ENCODE results near the gene GLTP.
A peak's percentile ranks its signal among the peaks of the same experiment; 100 is the strongest.
"Not testable (repeated sequence)": the region's sequence is repeated elsewhere in the genome, so short reads cannot be mapped to it uniquely, and the experiment has no call there.

The GLTP gene

GRCh38 chr12:109894939-109895338, 14.6 kb upstream of the GLTP start:
- H3K4me1 Mint-ChIP-seq: peaks cover 34% of the 10 kb centered on the region
- no peak overlapping the region for H3K4me3 Mint-ChIP-seq
- no peaks in the 10 kb centered on the region for H3K9me3 Mint-ChIP-seq
- no peak overlapping the region for H3K27ac Mint-ChIP-seq
- no peak for DNase-seq
- H3K36me3 Mint-ChIP-seq: no peaks in the 10 kb centered on the region
- CTCF ChIA-PET: interaction anchor here (0.7 to 0.8 kb wide), 2 partner anchors 33 to 689 kb away, joined by 3 read pairs; no protein-coding TSS in a partner anchor
- peaks cover 12% of the 10 kb centered on the region for H3K27me3 Mint-ChIP-seq

- Mint-ChIP-seq H3K4me3 (no peak overlapping the region), H3K36me3 (no peaks in the 10 kb centered on the region), H3K9me3 (no peaks in the 10 kb centered on the region), H3K4me1 (peaks cover 38% of the 10 kb centered on the region), H3K27ac (no peak overlapping the region), H3K27me3 (peaks cover 12% of the 10 kb centered on the region)
- CTCF ChIA-PET: interaction anchor here (0.9 kb wide), 1 partner anchor 11 kb away, joined by 3 read pairs; no protein-coding TSS in a partner anchor
- DNase-seq: no peak
These were observed 13.1 kb upstream of the GLTP start for GRCh38 chr12:109893261-109893995.

GRCh38 chr12:109892748-109893147, 12.4 kb upstream of the GLTP start:
- H3K4me1 Mint-ChIP-seq: peaks cover 45% of the 10 kb centered on the region
- H3K27me3 Mint-ChIP-seq: peaks cover 12% of the 10 kb centered on the region
- no peaks in the 10 kb centered on the region for H3K36me3 Mint-ChIP-seq
- peak overlapping the region; percentile 49 for H3K27ac Mint-ChIP-seq
- H3K9me3 Mint-ChIP-seq: no peaks in the 10 kb centered on the region
- DNase-seq: peak; percentile 37
- CTCF ChIA-PET: no interaction called here
- H3K4me3 Mint-ChIP-seq: no peak overlapping the region

DNA sequence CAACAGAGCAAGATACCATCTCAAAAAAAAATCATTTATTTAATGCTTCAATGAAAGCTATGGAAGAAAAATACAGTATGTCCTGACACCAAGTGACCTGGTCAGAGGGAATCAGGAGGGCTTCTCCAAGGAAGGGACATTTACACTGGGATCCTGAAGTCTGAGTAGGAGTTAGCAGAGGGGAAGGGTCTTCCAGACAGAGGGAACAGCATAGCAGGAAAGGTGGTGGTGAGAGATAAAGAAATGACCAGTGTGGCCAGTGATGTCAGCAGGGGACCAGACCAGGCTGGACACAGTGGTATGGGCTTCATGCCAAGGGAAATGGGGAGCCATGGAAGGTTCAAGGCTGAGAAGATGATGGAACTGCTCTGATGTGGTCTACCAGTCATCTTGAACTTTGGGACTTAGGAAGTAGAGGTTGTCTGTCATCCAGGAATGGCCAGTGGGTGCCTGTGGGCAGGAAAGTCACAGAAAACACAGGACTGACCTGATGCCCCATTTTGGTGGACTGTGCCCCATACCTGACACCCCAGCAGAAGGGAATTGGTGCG, 11.9 kb upstream of the GLTP start:
- Mint-ChIP-seq H3K9me3 (no peaks in the 10 kb centered on the region), H3K4me3 (no peak overlapping the region), H3K4me1 (peaks cover 50% of the 10 kb centered on the region), H3K27me3 (peaks cover 12% of the 10 kb centered on the region), H3K36me3 (peaks cover 4% of the 10 kb centered on the region), H3K27ac (peak overlapping the region; percentile 76)
- DNase-seq: no peak
- CTCF ChIA-PET: no interaction called here

GRCh38 chr12:109891731-109892130, 11.4 kb upstream of the GLTP start:
- H3K9me3 Mint-ChIP-seq, CTCF ChIA-PET, H3K27ac Mint-ChIP-seq, DNase-seq, H3K4me3 Mint-ChIP-seq, H3K36me3 Mint-ChIP-seq: not testable (repeated sequence)
- peaks cover 12% of the 10 kb centered on the region for H3K27me3 Mint-ChIP-seq
- peaks cover 50% of the 10 kb centered on the region for H3K4me1 Mint-ChIP-seq

DNA sequence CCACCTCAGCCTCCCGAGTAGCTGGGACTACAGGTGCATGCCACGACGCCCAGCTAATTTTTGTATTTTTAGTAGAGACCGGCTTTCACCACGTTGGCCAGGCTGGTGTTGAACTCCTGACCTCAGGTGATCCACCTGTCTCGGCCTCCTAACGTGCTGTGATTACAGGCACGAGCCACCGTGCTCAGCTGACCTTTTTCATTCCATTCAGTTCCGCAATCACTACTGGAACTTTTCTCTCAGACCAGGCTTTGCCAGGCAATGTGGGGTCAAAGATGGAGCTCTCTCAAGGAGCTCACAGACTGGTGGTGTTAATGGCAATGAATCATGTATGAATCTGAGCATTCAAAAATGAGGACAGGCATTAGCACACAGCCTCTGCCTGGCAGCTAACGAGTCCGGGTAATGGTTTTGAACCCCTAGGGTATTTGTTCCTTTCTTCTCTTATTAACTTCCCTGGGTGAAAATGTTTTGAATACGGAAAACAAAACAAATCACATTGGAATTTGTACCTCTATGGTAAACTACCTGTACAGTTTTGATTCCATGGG, 10.4 kb upstream of the GLTP start:
- CTCF ChIA-PET: no interaction called here
- no peak overlapping the region for H3K4me3 Mint-ChIP-seq
- no peaks in the 10 kb centered on the region for H3K9me3 Mint-ChIP-seq
- DNase-seq: no peak
- peaks cover 50% of the 10 kb centered on the region for H3K4me1 Mint-ChIP-seq
- H3K27ac Mint-ChIP-seq: no peak overlapping the region
- peaks cover 12% of the 10 kb centered on the region for H3K27me3 Mint-ChIP-seq
- peaks cover 4% of the 10 kb centered on the region for H3K36me3 Mint-ChIP-seq

DNA sequence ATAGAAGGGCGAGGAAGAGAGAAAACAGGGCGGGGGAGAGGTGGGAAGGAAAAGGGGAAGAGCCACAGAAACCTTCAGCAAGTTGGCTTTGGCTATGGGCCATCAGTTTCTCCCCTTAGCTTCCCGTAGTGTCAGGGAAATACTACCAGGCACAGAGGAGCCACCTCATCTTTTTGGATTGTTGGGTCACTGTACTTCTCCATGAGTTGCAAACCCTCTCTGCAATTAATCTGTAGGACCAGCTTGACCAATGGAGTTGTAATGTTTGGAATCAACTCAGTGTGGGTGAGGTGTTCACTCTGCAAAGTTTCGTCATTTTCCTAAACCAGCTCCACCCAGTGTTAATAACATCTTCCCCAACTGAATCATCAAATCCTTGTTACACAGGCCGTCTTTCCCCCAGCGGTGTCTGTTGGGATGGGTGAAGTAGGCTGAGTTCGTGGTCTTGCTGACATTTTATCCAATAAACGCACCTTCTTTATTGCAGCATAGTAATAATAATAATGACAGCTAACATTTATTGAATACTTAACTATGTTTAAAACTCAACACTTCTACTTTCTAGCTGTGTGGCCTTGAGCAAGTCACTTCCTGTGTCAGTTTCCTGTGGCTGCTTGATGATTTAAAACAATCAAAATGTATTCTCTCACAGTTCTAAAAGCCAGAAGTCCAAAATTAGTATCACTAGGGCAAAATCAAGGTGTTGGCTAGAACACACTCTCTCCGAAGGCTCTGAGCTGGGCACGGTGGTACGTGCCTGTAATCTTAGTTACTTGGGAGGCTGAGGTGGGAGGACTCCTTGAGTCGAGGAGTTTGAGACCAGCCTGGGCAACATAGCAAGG, 8.1 kb upstream of the GLTP start:
- H3K27me3 Mint-ChIP-seq: peaks cover 34% of the 10 kb centered on the region
- H3K36me3 Mint-ChIP-seq: peaks cover 4% of the 10 kb centered on the region
- H3K9me3 Mint-ChIP-seq: no peaks in the 10 kb centered on the region
- DNase-seq: peak; percentile 31
- CTCF ChIA-PET: interaction anchor here (1.0 to 1.4 kb wide), 3 partner anchors 12 to 43 kb away, joined by 3 to 7 read pairs (median 4); partner anchors contain the start of gene TCHP
- H3K27ac Mint-ChIP-seq: peak overlapping the region; percentile 99
- peak overlapping the region; percentile 31 for H3K4me3 Mint-ChIP-seq
- H3K4me1 Mint-ChIP-seq: peaks cover 49% of the 10 kb centered on the region

DNA sequence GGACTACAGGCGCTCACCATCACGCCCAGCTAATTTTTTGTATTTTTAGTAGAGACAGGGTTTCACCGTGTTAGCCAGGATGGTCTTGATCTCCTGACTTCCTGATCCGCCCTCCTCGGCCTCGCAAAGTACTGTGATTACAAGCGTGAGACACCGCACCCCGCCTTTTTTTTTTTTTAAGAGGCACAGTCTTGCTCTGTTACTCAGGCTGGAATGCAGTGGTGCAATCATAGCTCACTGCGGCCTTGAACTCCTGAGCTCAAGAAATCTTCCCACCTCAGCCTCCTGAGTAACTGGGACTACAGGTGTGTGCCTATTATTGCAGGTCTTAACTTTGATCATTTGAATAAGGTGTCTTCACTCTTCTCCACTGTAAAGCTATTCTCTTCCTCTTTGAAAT, 5.3 kb upstream of the GLTP start:
- H3K36me3 Mint-ChIP-seq: peaks cover 4% of the 10 kb centered on the region
- H3K4me1 Mint-ChIP-seq: peaks cover 38% of the 10 kb centered on the region
- H3K9me3 Mint-ChIP-seq: no peaks in the 10 kb centered on the region
- no peak for DNase-seq
- peaks cover 39% of the 10 kb centered on the region for H3K27me3 Mint-ChIP-seq
- CTCF ChIA-PET: interaction anchor here (1.0 kb wide), 1 partner anchor 32 kb away, joined by 3 read pairs; no protein-coding TSS in a partner anchor
- H3K4me3 Mint-ChIP-seq: no peak overlapping the region
- H3K27ac Mint-ChIP-seq: no peak overlapping the region

DNA sequence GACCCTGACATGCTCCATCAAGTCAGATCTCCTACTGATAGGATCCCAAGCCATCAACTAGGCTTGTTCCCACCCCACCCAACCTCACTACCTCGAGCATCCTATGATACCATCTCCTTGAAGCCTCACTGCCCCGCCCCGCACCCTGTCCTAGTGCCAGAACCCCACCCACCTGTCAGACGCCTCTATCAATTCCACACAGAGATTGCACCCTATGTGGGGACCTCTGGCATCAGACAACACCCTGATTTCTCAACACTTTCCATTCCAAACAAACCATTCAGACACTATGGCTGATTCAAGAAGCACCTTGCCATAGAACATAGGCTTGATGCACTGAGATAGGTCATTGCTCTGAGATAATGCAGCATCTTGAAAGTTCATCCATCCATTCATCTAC, 3.1 kb upstream of the GLTP start:
- Mint-ChIP-seq H3K9me3 (no peaks in the 10 kb centered on the region), H3K36me3 (peaks cover 4% of the 10 kb centered on the region), H3K27ac (no peak overlapping the region), H3K4me1 (peaks cover 39% of the 10 kb centered on the region), H3K4me3 (no peak overlapping the region), H3K27me3 (peaks cover 39% of the 10 kb centered on the region)
- no peak for DNase-seq
- CTCF ChIA-PET: interaction anchor here (1.0 kb wide), 1 partner anchor 17 kb away, joined by 3 read pairs; the partner anchor contains the start of gene TCHP

DNA sequence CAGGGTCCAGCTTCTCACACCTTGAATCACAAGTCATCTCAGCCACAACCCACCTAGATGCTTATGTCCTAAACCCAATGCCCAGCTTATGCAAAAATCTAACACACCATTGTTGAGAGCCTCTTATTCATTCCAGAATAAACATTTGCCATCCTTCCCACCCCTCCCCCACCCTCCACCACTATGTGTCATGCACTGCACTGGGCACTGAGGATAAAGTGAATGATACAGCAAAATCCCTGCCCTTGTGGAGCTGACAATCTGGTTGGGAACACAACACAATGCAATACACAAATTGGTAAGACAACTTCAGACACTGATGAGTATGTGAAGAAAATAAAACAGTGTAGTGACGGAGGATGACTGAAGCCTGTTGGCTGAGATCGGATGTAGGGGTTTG, 1.4 kb upstream of the GLTP start:
- CTCF ChIA-PET: interaction anchor here (1.1 to 2.6 kb wide), 3 partner anchors 27 to 76 kb away, joined by 4 to 8 read pairs (median 7); no protein-coding TSS in a partner anchor
- H3K27ac Mint-ChIP-seq: no peak overlapping the region

GRCh38 chr12:109880938-109881337, 597 bp upstream of the GLTP start:
- no peak for DNase-seq
- H3K4me1 Mint-ChIP-seq: peaks cover 37% of the 10 kb centered on the region
- H3K27me3 Mint-ChIP-seq: peaks cover 39% of the 10 kb centered on the region
- H3K27ac Mint-ChIP-seq: peak overlapping the region; percentile 3
- H3K9me3 Mint-ChIP-seq: no peaks in the 10 kb centered on the region
- no peaks in the 10 kb centered on the region for H3K36me3 Mint-ChIP-seq
- CTCF ChIA-PET: interaction anchor here (2.0 to 2.6 kb wide), 2 partner anchors 27 to 36 kb away, joined by 7 to 8 read pairs; no protein-coding TSS in a partner anchor
- H3K4me3 Mint-ChIP-seq: peak overlapping the region; percentile 64

More for the DNA sequence above, 1.4 kb upstream of the GLTP start:
- Mint-ChIP-seq H3K36me3 (no peaks in the 10 kb centered on the region), H3K4me3 (no peak overlapping the region), H3K4me1 (peaks cover 35% of the 10 kb centered on the region), H3K27me3 (peaks cover 39% of the 10 kb centered on the region), H3K9me3 (no peaks in the 10 kb centered on the region)
- no peak for DNase-seq

- H3K9me3 Mint-ChIP-seq: no peaks in the 10 kb centered on the region
- CTCF ChIA-PET: interaction anchor here (1.1 kb wide), 1 partner anchor 25 kb away, joined by 6 read pairs; no protein-coding TSS in a partner anchor
- peaks cover 44% of the 10 kb centered on the region for H3K4me1 Mint-ChIP-seq
- H3K36me3 Mint-ChIP-seq: no peaks in the 10 kb centered on the region
- peak overlapping the region; percentile 94 for H3K4me3 Mint-ChIP-seq
- H3K27ac Mint-ChIP-seq: peak overlapping the region; percentile 83
- H3K27me3 Mint-ChIP-seq: peaks cover 28% of the 10 kb centered on the region
- DNase-seq: peak; percentile 30
These were observed 844 bp downstream of the GLTP start for GRCh38 chr12:109879351-109880042.

DNA sequence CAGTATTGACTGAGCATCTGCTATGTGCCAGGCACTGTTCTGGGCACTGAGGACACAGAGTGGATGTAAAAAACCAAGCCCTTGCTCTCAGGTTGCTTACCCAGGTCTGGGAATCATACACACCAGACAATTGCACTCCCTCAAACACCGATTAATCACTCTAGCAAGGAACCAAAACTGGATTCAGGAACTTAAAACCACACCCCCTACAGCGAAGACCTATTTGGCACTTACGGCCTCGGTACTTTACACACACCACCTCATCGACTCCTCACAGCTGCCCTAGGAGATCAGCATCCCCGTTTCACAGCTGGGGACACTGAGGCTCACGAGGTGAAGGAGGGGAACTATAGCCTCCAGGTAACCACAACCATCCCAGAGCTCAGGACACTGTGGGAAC, 1.6 kb downstream of the GLTP start:
- no peak overlapping the region for H3K27ac Mint-ChIP-seq
- CTCF ChIA-PET: interaction anchor here (1.1 to 1.6 kb wide), 2 partner anchors 24 to 25 kb away, joined by 5 to 6 read pairs; no protein-coding TSS in a partner anchor
- peak overlapping the region; percentile 94 for H3K4me3 Mint-ChIP-seq
- no peak for DNase-seq
- no peaks in the 10 kb centered on the region for H3K36me3 Mint-ChIP-seq
- H3K27me3 Mint-ChIP-seq: peaks cover 20% of the 10 kb centered on the region
- peaks cover 44% of the 10 kb centered on the region for H3K4me1 Mint-ChIP-seq
- no peaks in the 10 kb centered on the region for H3K9me3 Mint-ChIP-seq
